Measurements from ENCODE around the gene UBA52. TPM values are rescaled to one million over a fixed set of nuclear protein-coding genes. Genes with fewer than 3 reads are reported as not detected.

Gene UBA52
- total RNA-seq, 1 experiment from 2014 or later, result 1,361 TPM

- H3K27ac Mint-ChIP-seq, result no peak overlapping the region
- ChIA-PET POLR2A (interaction anchor here (0.6 to 0.7 kb wide), 2 partner anchors 11 to 289 kb away, joined by 3 to 4 read pairs; no protein-coding TSS in a partner anchor), CTCF (interaction anchor here (0.6 to 2.0 kb wide), 6 partner anchors 23 to 138 kb away, joined by 3 to 9 read pairs (median 4); no protein-coding TSS in a partner anchor)
- DNase-seq (ENCODE audit: low spot score), result no peak
- H3K4me1 Mint-ChIP-seq, result no peaks in the 10 kb centered on the region
- H3K36me3 Mint-ChIP-seq, result no peaks in the 10 kb centered on the region
- no peaks in the 10 kb centered on the region for H3K9me3 Mint-ChIP-seq
- H3K27me3 Mint-ChIP-seq (ENCODE audit: low read depth), result peaks cover 6% of the 10 kb centered on the region; the same call in 1 of the 2 replicates
- no peak overlapping the region for H3K4me3 Mint-ChIP-seq
- ATAC-seq, result no peak
- no peak for TF ChIP-seq TEAD1 (CRISPR knock-in tag; IDR thresholded peaks at IDR 0.05)
- TF ChIP-seq CDX4 (CRISPR knock-in tag; IDR thresholded peaks at IDR 0.05; ENCODE audit: borderline replicate concordance), result no peak
- no peak for TF ChIP-seq SOX15 (CRISPR knock-in tag; IDR thresholded peaks at IDR 0.05)
- TF ChIP-seq ZBTB21 (CRISPR knock-in tag; IDR thresholded peaks at IDR 0.05; ENCODE audit: borderline replicate concordance), result no peak
- no peak for TF ChIP-seq GTF2I (CRISPR knock-in tag; conservative IDR thresholded peaks at IDR 0.05)
- TF ChIP-seq MXD4 (CRISPR knock-in tag; IDR thresholded peaks at IDR 0.05; ENCODE audit: borderline replicate concordance), result no peak
- no peak for TF ChIP-seq TCF7 (CRISPR knock-in tag; IDR thresholded peaks at IDR 0.05; ENCODE audit: low read depth)
- no peak for TF ChIP-seq ATF1 (CRISPR knock-in tag; IDR thresholded peaks at IDR 0.05)
- no peak for TF ChIP-seq RELA (CRISPR knock-in tag; IDR thresholded peaks at IDR 0.05; ENCODE audit: borderline replicate concordance)
- TF ChIP-seq ZNF396 (CRISPR knock-in tag; IDR thresholded peaks at IDR 0.05; ENCODE audit: borderline replicate concordance), result no peak
- TF ChIP-seq JAZF1 (CRISPR knock-in tag; IDR thresholded peaks at IDR 0.05), result no peak
- no peak for TF ChIP-seq FOXJ3 (CRISPR knock-in tag; IDR thresholded peaks at IDR 0.05; ENCODE audit: borderline replicate concordance)
- no peak for TF ChIP-seq ZNF317 (CRISPR knock-in tag; IDR thresholded peaks at IDR 0.05; ENCODE audit: borderline replicate concordance, low read depth)
- TF ChIP-seq TP53 (CRISPR knock-in tag; IDR thresholded peaks at IDR 0.05), result no peak
- no peak for TF ChIP-seq IRF2 (CRISPR knock-in tag; IDR thresholded peaks at IDR 0.05; ENCODE audit: borderline replicate concordance, low read depth)
- no peak for TF ChIP-seq MYBL2 (CRISPR knock-in tag; IDR thresholded peaks at IDR 0.05)
- no peak for TF ChIP-seq TEAD4 (CRISPR knock-in tag; IDR thresholded peaks at IDR 0.05)
- TF ChIP-seq SMAD4 (CRISPR knock-in tag; IDR thresholded peaks at IDR 0.05), result no peak
- TF ChIP-seq OVOL2 (CRISPR knock-in tag; IDR thresholded peaks at IDR 0.05; ENCODE audit: borderline replicate concordance), result no peak
- TF ChIP-seq ELF4 (CRISPR knock-in tag; IDR thresholded peaks at IDR 0.05; ENCODE audit: low read depth), result no peak
Measured at GRCh38 chr19:18551631-18552030, 20.0 kb upstream of the UBA52 start.

- POLR2A ChIA-PET, result interaction anchor here (1.1 to 2.7 kb wide), 4 partner anchors 13 to 32 kb away, joined by 3 to 11 read pairs (median 7); partner anchors contain the start of genes FKBP8 and UBA52
- CTCF ChIA-PET, result interaction anchor here (0.6 to 2.8 kb wide), 12 partner anchors 10 to 1296 kb away, joined by 3 to 15 read pairs (median 4); partner anchors contain the start of genes ELL, REX1BD and UBA52
- H3K36me3 Mint-ChIP-seq, result peaks cover 7% of the 10 kb centered on the region
- peak within 1 kb of the TSS; percentile 73 for H3K27ac Mint-ChIP-seq
- ATAC-seq (peak; percentile 91), DNase-seq (ENCODE audit: low spot score) (peak; percentile 79)
- no peaks in the 10 kb centered on the region for H3K27me3 Mint-ChIP-seq (ENCODE audit: low read depth)
- no peaks in the 10 kb centered on the region for H3K9me3 Mint-ChIP-seq
- H3K4me1 Mint-ChIP-seq, result peaks cover 8% of the 10 kb centered on the region
- H3K4me3 Mint-ChIP-seq, result peak within 1 kb of the TSS; percentile 87
- peak; percentile 81; the same call in 1 of the 2 replicates for TF ChIP-seq MYBL2 (CRISPR knock-in tag; IDR thresholded peaks at IDR 0.05)
- no peak for TF ChIP-seq SMAD3 (CRISPR knock-in tag; IDR thresholded peaks at IDR 0.05; ENCODE audit: borderline replicate concordance)
- TF ChIP-seq NR2C2 (CRISPR knock-in tag; IDR thresholded peaks at IDR 0.05), result no peak
- TF ChIP-seq TEAD1 (CRISPR knock-in tag; IDR thresholded peaks at IDR 0.05), result peak; percentile 52; the same call in 1 of the 2 replicates
- TF ChIP-seq MAX (CRISPR knock-in tag; IDR thresholded peaks at IDR 0.05), result peak; percentile 83
- TF ChIP-seq PRRX2 (CRISPR knock-in tag; IDR thresholded peaks at IDR 0.05), result 0 out of 2 replicates have a peak, but pooled peaks have one; percentile 11
- 0 out of 2 replicates have a peak, but pooled peaks have one; percentile 39 for TF ChIP-seq GABPB1 (CRISPR knock-in tag; IDR thresholded peaks at IDR 0.05)
- no peak for TF ChIP-seq RELA (CRISPR knock-in tag; IDR thresholded peaks at IDR 0.05; ENCODE audit: borderline replicate concordance)
- peak; percentile 75; the same call in 1 of the 2 replicates for TF ChIP-seq FOXP4 (CRISPR knock-in tag; IDR thresholded peaks at IDR 0.05)
- peak; percentile 44; the same call in 1 of the 2 replicates for TF ChIP-seq USF2 (CRISPR knock-in tag; IDR thresholded peaks at IDR 0.05)
- peak; percentile 86; the same call in 1 of the 2 replicates for TF ChIP-seq ZNF219 (CRISPR knock-in tag; IDR thresholded peaks at IDR 0.05; ENCODE audit: borderline replicate concordance)
- TF ChIP-seq ZNF423 (CRISPR knock-in tag; IDR thresholded peaks at IDR 0.05), result no peak
- peak; percentile 80; the same call in 1 of the 2 replicates for TF ChIP-seq SP1 (CRISPR knock-in tag; conservative IDR thresholded peaks at IDR 0.05)
Measured at GRCh38 chr19:18557411-18558201, 14.1 kb upstream of the UBA52 start, which contains the start of gene KXD1. TSS of gene KXD1 (plus strand) at chr19:18557870. CDS start at chr19:18562057, 4,187 bp downstream.

Measured in WTC11 (cell line).